ENCODE results near the gene MORN5. TPM values are rescaled to one million over a fixed set of nuclear protein-coding genes. Genes with fewer than 3 reads are reported as not detected.

MORN5 gene
- total RNA-seq, 1 donor from 2014 or later: not detected

GRCh38 chr9:122222791-122223190 lies 63.1 kb downstream of the MORN5 start:
- Mint-ChIP-seq H3K9me3 (no peaks in the 10 kb centered on the region), H3K4me1 (peaks cover 31% of the 10 kb centered on the region), H3K27ac (no peak overlapping the region), H3K4me3 (no peak overlapping the region), H3K36me3 (ENCODE audit: low read depth) (no peaks in the 10 kb centered on the region), H3K27me3 (peaks cover 64% of the 10 kb centered on the region)
- ATAC-seq (ENCODE audit: low read depth) (no peak), DNase-seq (no peak)
- CTCF ChIA-PET: no interaction called here
- TF ChIP-seq, protein P1, sequence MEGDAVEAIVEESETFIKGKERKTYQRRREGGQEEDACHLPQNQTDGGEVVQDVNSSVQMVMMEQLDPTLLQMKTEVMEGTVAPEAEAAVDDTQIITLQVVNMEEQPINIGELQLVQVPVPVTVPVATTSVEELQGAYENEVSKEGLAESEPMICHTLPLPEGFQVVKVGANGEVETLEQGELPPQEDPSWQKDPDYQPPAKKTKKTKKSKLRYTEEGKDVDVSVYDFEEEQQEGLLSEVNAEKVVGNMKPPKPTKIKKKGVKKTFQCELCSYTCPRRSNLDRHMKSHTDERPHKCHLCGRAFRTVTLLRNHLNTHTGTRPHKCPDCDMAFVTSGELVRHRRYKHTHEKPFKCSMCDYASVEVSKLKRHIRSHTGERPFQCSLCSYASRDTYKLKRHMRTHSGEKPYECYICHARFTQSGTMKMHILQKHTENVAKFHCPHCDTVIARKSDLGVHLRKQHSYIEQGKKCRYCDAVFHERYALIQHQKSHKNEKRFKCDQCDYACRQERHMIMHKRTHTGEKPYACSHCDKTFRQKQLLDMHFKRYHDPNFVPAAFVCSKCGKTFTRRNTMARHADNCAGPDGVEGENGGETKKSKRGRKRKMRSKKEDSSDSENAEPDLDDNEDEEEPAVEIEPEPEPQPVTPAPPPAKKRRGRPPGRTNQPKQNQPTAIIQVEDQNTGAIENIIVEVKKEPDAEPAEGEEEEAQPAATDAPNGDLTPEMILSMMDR (IDR thresholded peaks at IDR 0.05): no peak
- intact Hi-C loops (cut with micrococcal nuclease): no loop called here
- POLR2A ChIA-PET: no interaction called here

- Mint-ChIP-seq H3K27me3 (peaks cover 58% of the 10 kb centered on the region), H3K36me3 (ENCODE audit: low read depth) (no peaks in the 10 kb centered on the region), H3K9me3 (no peaks in the 10 kb centered on the region), H3K27ac (no peak overlapping the region), H3K4me3 (no peak overlapping the region), H3K4me1 (peaks cover 30% of the 10 kb centered on the region)
- intact Hi-C loops (cut with micrococcal nuclease): no loop called here
- ChIA-PET CTCF (no interaction called here), POLR2A (no interaction called here)
- no peak for DNase-seq
- TF ChIP-seq, protein P1 (IDR thresholded peaks at IDR 0.05): no peak
- no peak for ATAC-seq (ENCODE audit: low read depth)
Measured at GRCh38 chr9:122223435-122223834, 63.7 kb downstream of the MORN5 start.

- no peak for DNase-seq
- CTCF ChIA-PET: no interaction called here
- Mint-ChIP-seq H3K4me1 (peaks cover 10% of the 10 kb centered on the region), H3K9me3 (no peaks in the 10 kb centered on the region), H3K4me3 (no peak overlapping the region), H3K27me3 (peaks cover 40% of the 10 kb centered on the region), H3K27ac (no peak overlapping the region), H3K36me3 (ENCODE audit: low read depth) (no peaks in the 10 kb centered on the region)
- ATAC-seq (ENCODE audit: low read depth): no peak
- TF ChIP-seq, protein P1 (IDR thresholded peaks at IDR 0.05): no peak
- intact Hi-C loops (cut with micrococcal nuclease): no loop called here
- POLR2A ChIA-PET: no interaction called here
Measured at GRCh38 chr9:122225312-122226141, 65.8 kb downstream of the MORN5 start.

- Mint-ChIP-seq H3K27me3 (peaks cover 37% of the 10 kb centered on the region), H3K9me3 (no peaks in the 10 kb centered on the region), H3K4me3 (no peak overlapping the region), H3K36me3 (ENCODE audit: low read depth) (no peaks in the 10 kb centered on the region), H3K27ac (no peak overlapping the region), H3K4me1 (peaks cover 7% of the 10 kb centered on the region)
- TF ChIP-seq, protein P1 (IDR thresholded peaks at IDR 0.05): no peak
- ATAC-seq (ENCODE audit: low read depth) (no peak), DNase-seq (no peak)
- POLR2A ChIA-PET: no interaction called here
- intact Hi-C loops (cut with micrococcal nuclease): no loop called here
- CTCF ChIA-PET: no interaction called here
Measured at GRCh38 chr9:122226142-122226757, 66.5 kb downstream of the MORN5 start.

GRCh38 chr9:122226758-122227574 lies 67.3 kb downstream of the MORN5 start:
- ATAC-seq (ENCODE audit: low read depth) (no peak), DNase-seq (no peak)
- Mint-ChIP-seq H3K27me3 (peaks cover 32% of the 10 kb centered on the region), H3K9me3 (no peaks in the 10 kb centered on the region), H3K36me3 (ENCODE audit: low read depth) (no peaks in the 10 kb centered on the region), H3K27ac (no peak overlapping the region), H3K4me1 (peaks cover 7% of the 10 kb centered on the region), H3K4me3 (peak overlapping the region; percentile 9)
- TF ChIP-seq, protein P1 (IDR thresholded peaks at IDR 0.05): no peak
- ChIA-PET POLR2A (no interaction called here), CTCF (no interaction called here)
- intact Hi-C loops (cut with micrococcal nuclease): no loop called here

Data from activated B cell treated with CpG ODN at 0.5 μM for 24 hours (primary cell).